ENCODE data around the gene UCN. TPM values are rescaled to one million over a fixed set of nuclear protein-coding genes. Genes with fewer than 3 reads are reported as not detected.
"Not testable (repeated sequence)": the region's sequence is repeated elsewhere in the genome, so short reads cannot be mapped to it uniquely, and the experiment has no call there.

Gene UCN, protein sequence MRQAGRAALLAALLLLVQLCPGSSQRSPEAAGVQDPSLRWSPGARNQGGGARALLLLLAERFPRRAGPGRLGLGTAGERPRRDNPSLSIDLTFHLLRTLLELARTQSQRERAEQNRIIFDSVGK
- polyA plus RNA-seq (ENCODE audit: insufficient read length in 3 of 3): 1 to 10 TPM in 2 of 3 donors, under 1 TPM in 1; 0.62 to 1.6 (median 1.0) TPM
- long read RNA-seq, donor 1, partial matches to known transcripts: 0 of 1 reads
- long read RNA-seq, donor 1, other reads (novel, unspliced or antisense): 0 of 1 reads
- long read RNA-seq, donor 2, partial matches to known transcripts: 0 of 1 reads
- long read RNA-seq, donor 2, other reads (novel, unspliced or antisense): 0 of 1 reads
- long read RNA-seq, donor 3, partial matches to known transcripts: 0 of 2 reads
- long read RNA-seq, donor 3, other reads (novel, unspliced or antisense): 0 of 2 reads
- long read RNA-seq, donor 4, partial matches to known transcripts: 0 of 1 reads
- long read RNA-seq, donor 4, other reads (novel, unspliced or antisense): 0 of 1 reads
- long read RNA-seq, donor 5: 0 reads
- long read RNA-seq, donor 6: 0 reads
- long read RNA-seq, donor 7, partial matches to known transcripts: 0 of 1 reads
- long read RNA-seq, donor 7, other reads (novel, unspliced or antisense): 0 of 1 reads
- long read RNA-seq, donor 8: 0 reads
- long read RNA-seq, donor 9, partial matches to known transcripts: 0 of 2 reads
- long read RNA-seq, donor 9, other reads (novel, unspliced or antisense): 0 of 2 reads
- long read RNA-seq, donor 10: 0 reads
- long read RNA-seq, donor 11: 0 reads
- long read RNA-seq, donor 12, partial matches to known transcripts: 0 of 1 reads
- long read RNA-seq, donor 12, other reads (novel, unspliced or antisense): 0 of 1 reads
- long read RNA-seq, donor 13, partial matches to known transcripts: 0 of 3 reads
- long read RNA-seq, donor 13, other reads (novel, unspliced or antisense): 0 of 3 reads
- long read RNA-seq, donor 14: 0 reads
- long read RNA-seq, donor 15, transcript UCN-201 (2 exons, 795 nt): major isoform, 8 of 13 reads
- long read RNA-seq, donor 15, partial matches to known transcripts: 5 of 13 reads
- long read RNA-seq, donor 15, other reads (novel, unspliced or antisense): 0 of 13 reads
- long read RNA-seq, donor 16: 0 reads

GRCh38 chr2:27308359-27308881, at the start of gene UCN:
UCN (minus strand) TSS chr2:27308445; CDS start chr2:27307895, 550 bp downstream.
- peak; percentile 74 for DNase-seq

DNA sequence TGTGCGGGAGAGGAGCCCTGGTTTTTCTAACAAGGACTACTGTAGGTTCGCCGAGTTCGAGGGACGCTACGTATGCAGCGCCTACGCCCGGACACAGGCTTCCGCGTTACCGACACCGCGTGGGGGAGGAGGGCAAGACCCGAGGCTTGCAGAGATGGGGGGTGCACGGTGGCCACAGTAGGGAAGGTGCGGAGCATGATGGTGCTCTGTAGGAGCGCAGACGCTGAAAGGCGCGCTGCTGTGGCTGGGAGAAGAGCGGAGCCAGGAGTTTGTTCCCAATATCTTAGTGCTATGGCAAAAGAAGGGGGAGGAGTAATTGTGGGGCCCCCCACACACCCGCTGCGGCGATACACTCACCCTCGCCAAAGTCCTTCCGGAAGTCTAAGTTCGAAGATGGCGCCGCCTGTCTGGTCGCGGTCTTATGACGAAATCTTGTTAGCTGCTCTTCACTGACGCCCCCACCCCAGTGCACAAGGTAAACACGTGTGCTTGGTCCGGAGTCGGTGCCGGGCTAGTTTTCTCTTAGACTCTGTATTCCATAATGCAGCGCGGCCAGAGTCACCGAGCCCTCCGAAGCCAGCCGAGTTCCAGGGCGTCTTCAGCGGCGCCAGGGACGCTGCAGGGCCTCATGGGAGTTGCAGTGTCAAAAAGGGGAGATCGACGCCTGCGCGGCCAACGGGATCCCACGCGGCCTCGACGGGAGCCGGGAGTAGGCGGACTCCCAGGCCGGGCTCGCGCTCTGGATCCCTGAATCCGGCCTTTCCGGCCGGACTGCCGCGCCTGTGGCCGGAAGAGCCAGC, 48.3 kb upstream of the UCN start, which contains the start of gene GTF3C2:
Gene GTF3C2, minus strand, starts transcription at position 383 of the 800 bp plus-strand sequence. CDS start 13,210 bp downstream, outside the sequence.
- DNase-seq: peak; percentile 98

- DNase-seq: no peak
Observed at GRCh38 chr2:27356056-27356381, 47.8 kb upstream of the UCN start.

DNA sequence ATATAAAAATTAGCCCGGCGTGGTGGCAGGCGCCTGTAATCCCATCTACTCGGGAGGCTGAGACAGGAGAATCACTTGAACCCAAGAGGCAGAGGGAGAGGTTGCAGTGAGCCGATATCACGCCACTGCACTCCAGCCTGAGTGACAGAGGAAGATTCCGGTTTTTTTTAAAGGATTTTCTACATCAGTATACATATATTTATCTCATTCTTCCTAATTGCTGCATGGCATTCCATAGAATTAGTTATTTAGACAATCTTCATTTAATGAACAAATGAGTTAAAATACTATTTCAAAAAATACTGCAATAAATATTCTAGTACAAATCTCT, 46.3 kb upstream of the UCN start:
- DNase-seq: no peak

DNA sequence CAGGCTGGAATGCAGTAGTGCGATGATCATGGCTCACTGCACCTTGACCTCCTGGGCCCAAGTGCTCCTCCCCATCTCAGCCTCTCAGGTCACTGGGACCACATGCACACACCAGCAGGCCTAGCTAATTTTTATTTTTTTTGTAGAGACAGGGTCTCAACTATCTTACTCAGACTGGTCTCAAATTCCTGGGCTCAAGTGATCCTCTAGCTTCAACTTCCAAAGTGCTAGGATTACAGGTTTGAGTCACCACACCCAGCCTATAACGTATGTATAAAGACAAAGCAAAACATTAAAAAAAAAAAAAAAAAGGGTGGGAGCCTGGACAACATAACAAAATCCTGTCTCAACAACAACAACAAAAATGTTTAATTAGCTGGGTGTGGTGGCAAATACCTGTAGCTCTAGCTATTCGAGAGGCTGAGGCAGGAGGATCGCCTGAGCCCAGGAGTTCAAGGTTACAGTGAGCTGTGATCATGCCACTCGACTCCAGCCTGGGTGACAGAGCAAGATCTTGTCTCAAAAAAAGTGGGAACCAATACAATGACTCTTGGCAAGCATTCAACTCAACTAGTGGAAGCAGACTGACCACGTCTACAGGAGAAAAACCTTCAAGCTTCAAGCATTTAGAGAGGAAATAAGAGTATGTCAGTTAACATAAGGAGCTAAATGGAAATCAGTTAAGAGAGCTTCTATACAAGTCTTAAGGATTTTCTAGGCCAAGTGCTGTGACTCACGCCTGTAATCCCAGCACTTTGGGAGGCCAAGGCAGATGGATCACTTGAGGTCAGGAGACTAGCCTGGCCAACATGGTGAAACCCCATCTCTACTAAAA, 45.7 kb upstream of the UCN start:
- no peak for DNase-seq

GRCh38 chr2:27353386-27353761, 45.1 kb upstream of the UCN start:
- not testable (repeated sequence) for DNase-seq

- no peak for DNase-seq
Observed at GRCh38 chr2:27351802-27352598, 43.8 kb upstream of the UCN start.

DNA sequence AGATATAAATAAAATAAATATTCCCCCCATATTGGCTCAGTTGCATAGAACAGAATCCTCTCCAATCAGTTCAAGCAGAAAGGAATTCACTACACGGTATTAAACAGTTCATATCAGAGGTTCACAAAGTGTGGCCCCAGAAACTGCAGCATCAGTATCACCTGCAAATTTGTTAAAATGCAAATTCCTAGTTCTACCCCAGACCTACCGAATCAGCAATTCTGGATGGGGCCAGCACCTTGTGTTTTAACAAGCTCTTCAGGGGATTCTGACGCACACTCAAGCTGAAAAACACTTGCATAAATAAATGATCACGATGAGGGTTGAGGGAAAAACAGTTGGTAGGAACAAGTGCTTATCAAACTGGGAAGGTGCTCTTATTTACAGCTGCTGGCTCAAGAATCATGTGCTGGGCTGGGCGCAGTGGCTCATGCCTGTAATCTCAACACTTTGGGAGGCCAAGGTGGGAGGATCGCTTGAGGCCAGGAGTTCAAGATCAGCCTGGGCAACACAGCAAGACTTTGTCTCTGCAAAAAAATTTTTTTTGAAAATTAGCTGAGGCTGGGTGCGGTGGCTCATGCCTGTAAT, 42.0 kb upstream of the UCN start:
- no peak for DNase-seq

- no peak for DNase-seq
Observed at GRCh38 chr2:27347641-27348040, 39.4 kb upstream of the UCN start.

DNA sequence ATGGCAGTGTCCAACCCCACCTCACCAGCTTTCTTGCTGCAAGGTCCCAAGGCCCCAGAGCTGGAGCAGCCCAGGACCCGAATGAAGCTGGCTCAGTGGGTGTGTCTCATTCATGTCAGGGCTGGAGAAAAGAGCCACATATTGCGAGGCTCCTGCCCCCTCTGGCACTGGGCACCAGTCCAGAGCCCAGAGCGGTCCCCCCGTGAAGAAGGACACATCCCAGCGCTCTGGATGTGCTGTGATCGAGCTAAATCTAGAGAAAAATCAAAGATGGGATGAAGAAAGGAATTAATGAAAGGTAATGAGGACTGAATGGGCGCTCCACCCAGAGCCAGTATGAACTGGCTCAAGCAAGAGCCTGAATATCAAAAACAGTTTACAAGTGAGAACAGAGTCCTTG, 27.9 kb upstream of the UCN start:
- no peak for DNase-seq

- no peak for DNase-seq
Observed at GRCh38 chr2:27335311-27335710, 27.1 kb upstream of the UCN start.

- DNase-seq: no peak
Observed at GRCh38 chr2:27324720-27325119, 16.5 kb upstream of the UCN start.

GRCh38 chr2:27323596-27324285, 15.5 kb upstream of the UCN start:
- no peak for DNase-seq

DNA sequence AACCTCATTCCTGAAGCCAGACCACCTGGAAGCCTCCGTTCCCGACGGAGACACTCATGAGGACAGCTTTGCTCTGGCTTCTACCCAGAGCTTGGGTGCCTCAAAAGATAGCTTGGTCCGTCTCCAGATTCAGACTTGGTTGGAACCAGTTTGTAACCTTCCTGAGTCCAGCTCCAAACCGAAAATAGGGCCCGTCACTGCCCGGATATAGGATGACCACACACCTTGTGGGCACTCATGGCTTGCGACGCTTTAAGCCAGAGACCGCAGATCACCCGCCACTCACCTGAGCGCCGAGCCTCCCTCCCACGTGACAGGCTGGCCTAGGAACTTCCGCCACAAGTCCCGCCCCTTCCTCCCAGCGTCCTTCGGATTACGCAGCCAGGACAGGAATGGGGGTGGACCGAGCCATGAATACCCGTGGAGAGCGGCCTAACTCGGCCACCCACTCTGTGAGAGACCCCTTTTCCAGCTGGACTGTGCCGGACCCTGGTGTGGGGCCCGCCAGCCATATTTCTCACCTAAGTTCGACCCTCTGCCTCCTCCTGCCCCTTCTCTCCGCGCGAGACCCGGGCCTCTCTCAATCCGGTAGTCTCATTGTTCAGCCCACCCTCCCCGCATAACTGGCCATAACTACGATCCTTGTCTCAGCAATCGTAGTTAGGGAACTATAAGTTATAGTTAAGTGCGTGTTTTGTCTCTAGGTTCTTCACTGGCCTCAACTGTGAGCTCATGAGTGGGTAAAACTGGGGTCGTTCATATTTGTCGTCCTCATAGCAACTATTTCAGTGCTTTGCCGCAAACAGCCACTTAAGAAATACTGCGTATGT, 14.7 kb upstream of the UCN start, which contains the start of gene MPV17:
Gene MPV17, minus strand, starts transcription at position 332 of the 830 bp plus-strand sequence. CDS start 580 bp downstream, outside the sequence.
- peak; percentile 94 for DNase-seq

- no peak for DNase-seq
Observed at GRCh38 chr2:27322301-27322765, 14.1 kb upstream of the UCN start.

GRCh38 chr2:27320958-27321543, 12.8 kb upstream of the UCN start:
- no peak for DNase-seq

DNA sequence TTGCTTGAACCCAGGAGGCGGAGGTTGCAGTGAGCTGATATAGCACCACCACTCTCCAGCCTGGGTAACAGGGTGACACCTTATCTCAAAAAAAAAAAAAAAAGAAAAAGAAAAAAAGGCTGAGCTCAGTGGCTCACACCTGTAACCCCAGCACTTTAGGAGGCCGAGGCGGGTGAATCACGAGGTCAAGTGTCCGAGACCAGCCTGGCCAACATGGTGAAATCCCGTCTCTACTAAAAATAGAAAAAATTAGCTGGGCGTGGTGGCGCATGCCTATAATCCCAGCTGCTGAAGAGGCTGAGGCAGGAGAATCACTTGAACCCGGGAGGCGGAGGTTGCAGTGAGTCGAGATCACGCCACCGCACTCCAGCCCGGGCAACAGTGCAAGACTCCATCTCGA, 11.6 kb upstream of the UCN start:
- not testable (repeated sequence) for DNase-seq
